Measurements from ENCODE around the gene PER3. TPM values are rescaled to one million over a fixed set of nuclear protein-coding genes. Genes with fewer than 3 reads are reported as not detected.

Gene PER3
- total RNA-seq, 3 donors from 2014 or later (not counting 1 experiment from before 2014, with no cell fraction given) = 9.1 to 20.8 (median 19.2) TPM

DNA sequence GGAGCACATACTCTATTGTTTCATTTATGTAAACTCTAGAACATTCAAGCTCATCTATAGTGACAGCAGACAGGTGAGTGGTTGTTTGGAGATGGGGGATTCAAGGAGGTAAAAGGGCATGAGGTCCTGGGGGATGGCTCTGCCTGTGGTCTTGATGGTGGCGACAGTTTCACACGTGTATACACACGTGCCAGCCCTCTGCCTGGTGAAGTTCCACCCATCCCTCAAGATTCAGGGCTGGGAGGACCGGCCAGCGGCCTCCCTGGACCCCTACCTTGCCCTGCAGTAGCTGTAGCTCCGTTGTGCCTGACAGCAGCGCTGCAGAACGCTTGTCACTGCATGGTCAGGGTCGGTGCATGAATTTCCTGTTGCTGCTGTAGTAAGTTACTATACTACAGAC is 107.7 kb downstream of the PER3 start:
- no peak overlapping the region for H3K4me3 ChIP-seq (ENCODE audit: low read length)
- ATAC-seq = peak in 1 of 3 donors; percentile 26
- Mint-ChIP-seq H3K27me3 (ENCODE audit: low read depth in 2 of 2) (peaks cover 7 to 11% of the 10 kb centered on the region in 2 donors), H3K27ac (no peak overlapping the region), H3K4me3 (no peak overlapping the region), H3K36me3 (no peaks in the 10 kb centered on the region), H3K9me3 (no peaks in the 10 kb centered on the region), H3K4me1 (peaks cover 0 to 15% of the 10 kb centered on the region in 2 donors)
- TF ChIP-seq, protein P1, sequence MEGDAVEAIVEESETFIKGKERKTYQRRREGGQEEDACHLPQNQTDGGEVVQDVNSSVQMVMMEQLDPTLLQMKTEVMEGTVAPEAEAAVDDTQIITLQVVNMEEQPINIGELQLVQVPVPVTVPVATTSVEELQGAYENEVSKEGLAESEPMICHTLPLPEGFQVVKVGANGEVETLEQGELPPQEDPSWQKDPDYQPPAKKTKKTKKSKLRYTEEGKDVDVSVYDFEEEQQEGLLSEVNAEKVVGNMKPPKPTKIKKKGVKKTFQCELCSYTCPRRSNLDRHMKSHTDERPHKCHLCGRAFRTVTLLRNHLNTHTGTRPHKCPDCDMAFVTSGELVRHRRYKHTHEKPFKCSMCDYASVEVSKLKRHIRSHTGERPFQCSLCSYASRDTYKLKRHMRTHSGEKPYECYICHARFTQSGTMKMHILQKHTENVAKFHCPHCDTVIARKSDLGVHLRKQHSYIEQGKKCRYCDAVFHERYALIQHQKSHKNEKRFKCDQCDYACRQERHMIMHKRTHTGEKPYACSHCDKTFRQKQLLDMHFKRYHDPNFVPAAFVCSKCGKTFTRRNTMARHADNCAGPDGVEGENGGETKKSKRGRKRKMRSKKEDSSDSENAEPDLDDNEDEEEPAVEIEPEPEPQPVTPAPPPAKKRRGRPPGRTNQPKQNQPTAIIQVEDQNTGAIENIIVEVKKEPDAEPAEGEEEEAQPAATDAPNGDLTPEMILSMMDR (IDR thresholded peaks at IDR 0.05) = no peak
- WGBS (ENCODE audit: insufficient coverage) = 28% methylated on average over 9 of the region's 9 CpGs
- no peak overlapping the region for H3K27ac ChIP-seq (ENCODE audit: low read length)
- H3K9me3 ChIP-seq (ENCODE audit: control insufficient read depth, insufficient read depth, low read length) = no peaks in the 10 kb centered on the region
- H3K4me1 ChIP-seq (ENCODE audit: control insufficient read depth, insufficient read depth, low read length) = peaks cover 6% of the 10 kb centered on the region
- H3K36me3 ChIP-seq (ENCODE audit: control insufficient read depth, insufficient read depth, low read length) = no peaks in the 10 kb centered on the region
- DNase-seq = no peak
- intact Hi-C loops (cut with micrococcal nuclease) = no loop called here
- H3K27me3 ChIP-seq (ENCODE audit: control insufficient read depth, insufficient read depth, low read length) = no peaks in the 10 kb centered on the region

DNA sequence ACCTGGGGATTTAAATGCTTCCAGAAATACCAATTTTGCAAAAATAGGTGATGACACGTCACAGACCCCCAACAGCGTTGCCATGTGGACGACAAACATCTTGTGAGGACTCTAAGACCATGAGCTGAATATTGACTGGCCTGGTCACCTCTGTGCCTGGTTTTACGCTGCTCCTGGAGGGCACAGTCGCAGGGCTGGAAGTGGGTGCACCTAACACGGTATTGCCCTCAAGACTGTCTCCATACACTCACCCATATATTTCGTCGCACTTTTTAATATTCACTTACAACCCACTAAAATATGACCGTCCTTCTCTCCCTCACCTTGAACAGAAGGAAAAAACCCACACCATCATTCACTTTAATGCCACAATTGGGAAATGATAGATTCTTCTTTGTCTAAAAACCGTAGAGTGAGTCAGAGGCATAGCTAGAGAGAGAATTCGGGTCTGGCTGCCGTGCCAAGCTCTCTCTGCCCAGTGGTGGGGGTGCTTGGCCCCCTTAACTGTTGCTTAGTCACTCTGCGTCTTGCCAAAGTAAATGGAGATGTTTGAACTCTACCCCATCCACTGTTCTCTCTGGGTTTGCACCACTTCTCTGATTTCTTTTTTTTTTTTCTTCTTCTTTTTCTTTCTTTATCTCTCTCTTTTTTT is 109.6 kb downstream of the PER3 start:
- H3K27ac ChIP-seq (ENCODE audit: low read length) = no peak overlapping the region
- TF ChIP-seq, protein P1 (IDR thresholded peaks at IDR 0.05) = no peak
- DNase-seq (no peak), ATAC-seq (no peak)
- Mint-ChIP-seq H3K4me3 (no peak overlapping the region), H3K36me3 (no peaks in the 10 kb centered on the region), H3K27me3 (ENCODE audit: low read depth in 2 of 2) (peaks cover 6 to 7% of the 10 kb centered on the region in 2 donors), H3K4me1 (peaks cover 8 to 24% of the 10 kb centered on the region in 2 donors), H3K9me3 (no peaks in the 10 kb centered on the region), H3K27ac (no peak overlapping the region)
- H3K27me3 ChIP-seq (ENCODE audit: control insufficient read depth, insufficient read depth, low read length) = no peaks in the 10 kb centered on the region
- H3K4me1 ChIP-seq (ENCODE audit: control insufficient read depth, insufficient read depth, low read length) = peaks cover 9% of the 10 kb centered on the region
- 87% methylated on average over 13 of the region's 13 CpGs for WGBS (ENCODE audit: insufficient coverage)
- intact Hi-C loops (cut with micrococcal nuclease) = no loop called here
- H3K36me3 ChIP-seq (ENCODE audit: control insufficient read depth, insufficient read depth, low read length) = no peaks in the 10 kb centered on the region
- H3K9me3 ChIP-seq (ENCODE audit: control insufficient read depth, insufficient read depth, low read length) = no peaks in the 10 kb centered on the region
- no peak overlapping the region for H3K4me3 ChIP-seq (ENCODE audit: low read length)

Other genes starting within 250 kb of the PER3 start
- gene VAMP3, start 13.0 kb upstream of the PER3 start, total RNA-seq = 100 to 1,000 TPM in 1 of 3 donors, 10 to 100 TPM in 2; 86.9 to 110 (median 92.2) TPM
- 1 to 10 TPM; 3.9 to 7.7 (median 7.5) TPM for gene UTS2, start 68.8 kb downstream of the PER3 start, total RNA-seq
- 1 to 10 TPM; 2.6 to 6.4 (median 4.2) TPM for gene TNFRSF9, start 156.5 kb downstream of the PER3 start, total RNA-seq
- 100 to 1,000 TPM; 120 to 127 (median 127) TPM for gene PARK7, start 177.4 kb downstream of the PER3 start, total RNA-seq
- 1 to 10 TPM; 2.9 to 4.9 (median 4.0) TPM for gene ERRFI1, start 242.0 kb downstream of the PER3 start, total RNA-seq

Data from natural killer cell (primary cell).